Measurements from ENCODE around the gene NDUFA8. TPM values are rescaled to one million over a fixed set of nuclear protein-coding genes. Genes with fewer than 3 reads are reported as not detected.

Gene NDUFA8
- 10 to 100 TPM; 52.3 to 67.7 (median 56.4) TPM for polyA plus RNA-seq (ENCODE audit: insufficient read length in 10 of 10)
- long read RNA-seq, donor 1, transcript NDUFA8-201 (4 exons, 844 nt) = major isoform, 34 of 49 reads
- long read RNA-seq, donor 1, partial matches to known transcripts = 15 of 49 reads
- long read RNA-seq, donor 1, other reads (novel, unspliced or antisense) = 0 of 49 reads
- long read RNA-seq, donor 2, transcript NDUFA8-201 (4 exons, 844 nt) = major isoform, 43 of 66 reads
- long read RNA-seq, donor 2, partial matches to known transcripts = 23 of 66 reads
- long read RNA-seq, donor 2, other reads (novel, unspliced or antisense) = 0 of 66 reads
- long read RNA-seq, donor 3 = 0 reads
- long read RNA-seq, donor 4, transcript NDUFA8-201 (4 exons, 844 nt) = major isoform, 45 of 55 reads
- long read RNA-seq, donor 4, partial matches to known transcripts = 10 of 55 reads
- long read RNA-seq, donor 4, other reads (novel, unspliced or antisense) = 0 of 55 reads
- long read RNA-seq, donor 5, transcript NDUFA8-201 (4 exons, 844 nt) = major isoform, 61 of 69 reads
- long read RNA-seq, donor 5, partial matches to known transcripts = 8 of 69 reads
- long read RNA-seq, donor 5, other reads (novel, unspliced or antisense) = 0 of 69 reads
- long read RNA-seq, donor 6, transcript NDUFA8-201 (4 exons, 844 nt) = major isoform, 66 of 86 reads
- long read RNA-seq, donor 6, partial matches to known transcripts = 20 of 86 reads
- long read RNA-seq, donor 6, other reads (novel, unspliced or antisense) = 0 of 86 reads
- long read RNA-seq, donor 7, transcript NDUFA8-201 (4 exons, 844 nt) = major isoform, 38 of 38 reads
- long read RNA-seq, donor 7, partial matches to known transcripts = 0 of 38 reads
- long read RNA-seq, donor 7, other reads (novel, unspliced or antisense) = 0 of 38 reads
- long read RNA-seq, donor 8, transcript NDUFA8-201 (4 exons, 844 nt) = major isoform, 47 of 66 reads
- long read RNA-seq, donor 8, partial matches to known transcripts = 19 of 66 reads
- long read RNA-seq, donor 8, other reads (novel, unspliced or antisense) = 0 of 66 reads
- long read RNA-seq, donor 9, partial matches to known transcripts = 0 of 4 reads
- long read RNA-seq, donor 9, other reads (novel, unspliced or antisense) = 0 of 4 reads

DNA sequence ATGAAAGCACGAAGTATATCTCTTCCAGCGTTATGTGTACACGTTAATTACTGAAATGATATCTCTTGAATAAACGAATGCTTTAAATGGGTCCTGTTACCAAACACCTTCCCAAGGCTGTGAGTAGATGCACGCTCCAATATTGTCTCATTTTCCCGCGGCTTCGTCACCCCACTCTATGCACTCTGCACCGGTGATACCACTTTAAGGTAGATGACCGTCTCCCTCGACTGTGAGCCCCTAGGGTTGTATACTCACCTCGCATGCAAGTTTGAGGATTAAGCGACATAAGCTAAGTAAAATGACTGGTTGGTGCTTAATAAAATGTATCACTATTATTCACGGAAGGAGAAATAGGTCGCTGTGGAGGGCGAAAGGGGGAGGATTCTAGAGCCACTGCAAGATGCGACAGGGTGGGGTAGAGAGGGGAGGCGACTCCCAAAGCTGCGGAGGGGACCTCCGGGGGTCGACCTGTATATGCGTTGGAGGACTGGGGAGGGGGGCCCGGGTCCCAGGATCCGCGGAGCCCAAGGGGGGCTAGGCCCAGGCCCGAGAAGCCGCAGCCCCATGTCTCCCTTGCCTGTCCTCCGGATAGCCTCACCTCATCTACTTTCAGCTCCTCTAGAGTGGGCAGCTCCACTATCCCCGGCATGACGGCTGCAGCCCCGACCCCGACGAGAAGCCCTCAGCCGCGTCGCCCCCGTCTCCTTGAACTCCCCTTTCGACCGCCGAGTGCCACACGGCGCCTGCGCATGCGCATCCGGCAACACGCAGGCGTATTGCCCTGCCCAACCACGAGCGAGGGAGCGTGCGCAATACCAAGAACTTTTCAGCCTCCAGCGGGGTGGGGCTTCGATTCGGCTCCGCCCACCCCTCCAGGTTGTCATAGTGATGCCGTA lies at the start of gene NDUFA8, which contains the start of gene MORN5:
Gene NDUFA8 (minus strand): TSS at position 754 of the 899 bp plus-strand sequence. CDS start 102 bp downstream, at position 652.
Gene MORN5 (plus strand): TSS at position 883 of the 899 bp plus-strand sequence. CDS start 65 bp downstream, outside the sequence.
- DNase-seq = peak; percentile 94 to 98 (median 98)

GRCh38 chr9:122207096-122207495 lies 47.5 kb upstream of the NDUFA8 start:
- DNase-seq = no peak

DNA sequence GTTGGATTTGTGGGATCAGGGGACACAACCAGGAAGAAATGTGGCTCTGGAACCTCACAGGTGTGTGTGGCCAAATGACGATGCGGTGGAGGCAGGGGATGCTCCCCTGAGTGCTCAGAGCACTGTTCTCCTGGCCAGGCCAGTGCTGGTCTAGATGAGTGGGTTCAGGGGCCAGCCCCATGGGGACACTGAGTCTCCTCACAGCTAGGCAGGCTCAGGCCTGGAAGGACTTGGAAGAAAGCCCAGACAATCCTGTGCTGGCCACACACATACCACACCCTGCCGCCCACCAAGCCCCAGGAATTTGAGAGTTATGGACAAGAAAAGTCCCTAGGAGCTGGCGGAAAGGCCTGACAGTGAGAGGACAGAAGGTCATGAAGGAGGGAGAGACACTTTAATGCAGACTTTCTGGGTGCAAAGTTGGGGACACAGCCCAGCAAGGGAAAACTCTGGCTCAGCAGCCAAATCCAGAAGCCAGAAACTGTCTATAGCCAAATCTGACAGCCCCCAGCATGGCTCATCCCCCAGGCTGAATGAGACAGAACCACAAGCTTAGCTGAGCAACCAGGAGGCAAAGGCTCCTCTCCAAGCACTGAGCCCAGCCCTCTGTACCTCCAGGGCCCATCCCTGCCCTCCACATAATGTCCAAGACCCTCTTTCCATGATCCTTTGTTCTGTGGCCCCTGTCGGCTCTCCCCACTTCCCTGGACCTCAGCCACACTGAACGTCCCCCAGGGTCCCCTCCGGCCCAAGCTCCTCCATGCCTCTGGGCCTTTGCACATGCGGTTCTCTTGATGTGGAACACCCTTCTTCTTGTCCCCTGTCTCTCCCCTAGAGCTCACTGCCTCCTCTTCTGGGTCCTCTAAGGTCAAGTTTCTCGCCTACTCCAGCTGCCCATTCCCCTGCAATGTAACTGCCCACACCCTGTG lies 46.8 kb upstream of the NDUFA8 start:
- peak in 2 of 3 donors; percentile 50 to 52 for DNase-seq

GRCh38 chr9:122205176-122205575 lies 45.6 kb upstream of the NDUFA8 start:
- no peak for DNase-seq

DNA sequence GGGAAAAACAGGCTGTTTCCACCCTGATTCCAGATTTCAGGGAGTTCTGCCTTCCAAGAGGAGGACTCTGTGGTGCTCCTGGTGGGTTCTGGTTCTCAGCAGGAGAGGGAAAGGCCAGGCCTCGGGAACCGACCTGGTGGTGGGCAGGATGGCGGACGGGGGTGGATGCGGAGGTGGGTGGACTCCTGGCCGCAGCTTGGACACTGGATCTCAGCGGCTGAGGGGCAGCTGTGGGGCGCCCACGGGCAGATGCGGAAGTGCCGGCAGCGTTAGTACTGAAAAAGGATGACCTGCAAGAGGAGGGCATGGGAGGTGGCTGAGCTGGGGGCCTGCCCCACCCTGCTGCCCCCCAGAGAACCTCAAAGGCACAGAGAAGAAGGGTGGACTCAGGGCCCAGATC lies 44.9 kb upstream of the NDUFA8 start:
- DNase-seq = no peak

DNA sequence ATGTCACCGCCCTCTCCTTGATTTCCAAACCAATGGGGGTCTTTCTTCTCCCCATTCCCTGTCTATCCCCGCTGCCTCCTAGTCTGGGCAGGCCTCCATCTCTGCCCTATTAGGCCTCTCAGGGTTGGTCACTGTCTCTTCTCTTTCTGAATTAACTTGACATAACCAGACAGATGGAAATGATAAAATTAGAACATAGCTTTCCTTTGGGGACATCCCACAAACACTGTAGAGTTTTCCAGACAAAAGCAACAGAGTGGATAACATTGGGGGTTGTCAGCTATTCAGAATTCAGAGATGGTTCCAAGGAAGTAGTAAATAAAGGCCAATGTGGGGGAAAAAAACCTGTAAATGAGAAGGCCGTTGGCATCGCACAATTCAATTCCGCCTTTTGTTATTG lies 44.5 kb upstream of the NDUFA8 start:
- DNase-seq = peak in 1 of 3 donors; percentile 65

DNA sequence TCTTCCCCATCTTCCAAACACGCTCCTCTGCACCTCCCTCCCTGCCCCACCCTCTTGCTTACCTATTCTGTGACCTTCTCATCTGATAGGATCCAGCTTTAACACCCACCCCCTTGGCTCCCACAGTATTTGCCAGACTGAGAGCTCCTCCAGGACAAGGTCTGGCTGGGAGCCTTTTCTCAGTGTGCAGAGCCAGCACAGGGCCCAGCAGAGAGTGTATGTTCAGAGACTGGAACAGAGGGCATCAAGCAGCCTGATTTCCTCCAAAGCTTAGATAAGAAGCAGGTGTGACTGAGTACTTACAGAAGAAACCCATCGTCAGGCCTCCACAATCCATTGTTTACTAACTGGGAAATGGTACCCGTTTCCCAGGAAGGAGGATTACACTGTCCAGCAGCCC lies 42.5 kb upstream of the NDUFA8 start:
- no peak for DNase-seq

DNA sequence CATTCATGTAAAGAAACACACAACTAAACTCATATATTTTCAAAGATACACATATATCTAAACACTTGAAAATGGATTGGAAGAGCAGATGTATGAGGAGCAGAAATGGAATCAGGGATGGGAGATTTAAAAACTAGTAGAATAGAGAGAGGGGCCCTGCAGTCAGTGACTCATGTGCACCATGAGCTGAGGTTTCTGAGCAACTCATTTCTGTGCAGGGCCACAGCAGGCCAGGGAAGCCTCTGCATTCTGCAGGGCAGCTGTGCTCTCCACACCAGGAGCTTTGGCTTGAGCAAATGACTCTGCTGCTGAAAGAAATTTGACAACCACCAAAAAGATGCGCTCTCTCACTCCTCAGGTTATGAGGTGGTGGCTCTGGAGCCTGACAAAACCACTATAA lies 42.1 kb upstream of the NDUFA8 start:
- no peak for DNase-seq

- peak in 2 of 3 donors; percentile 46 to 61 for DNase-seq
Observed at GRCh38 chr9:122200960-122201595, 41.5 kb upstream of the NDUFA8 start.

GRCh38 chr9:122197882-122198281 lies 38.3 kb upstream of the NDUFA8 start:
- DNase-seq = no peak

DNA sequence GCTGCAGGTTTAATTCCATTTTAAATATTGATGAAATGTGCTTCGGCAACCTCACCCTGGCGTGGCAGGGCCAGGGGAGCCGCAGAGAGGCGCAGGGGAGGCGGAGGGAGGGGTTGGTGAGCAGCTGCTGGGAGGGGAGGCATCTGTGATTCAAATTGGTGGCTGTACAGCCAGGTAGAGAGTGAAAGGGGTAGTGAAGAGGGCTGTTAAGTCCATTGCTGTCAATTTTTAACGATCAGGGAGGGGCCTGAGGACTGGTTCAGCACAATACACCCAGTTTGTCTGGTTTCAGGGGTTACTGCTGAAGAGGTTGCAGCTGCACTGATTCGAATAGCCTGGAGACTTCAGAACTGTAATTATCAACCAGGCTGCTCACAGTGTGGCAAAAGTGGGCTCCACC lies 37.8 kb upstream of the NDUFA8 start:
- no peak for DNase-seq

GRCh38 chr9:122195875-122196274 lies 36.3 kb upstream of the NDUFA8 start:
- no peak for DNase-seq

- DNase-seq = no peak
Observed at GRCh38 chr9:122193651-122194050, 34.1 kb upstream of the NDUFA8 start.

- DNase-seq = no peak
Observed at GRCh38 chr9:122192914-122193525, 33.4 kb upstream of the NDUFA8 start.

DNA sequence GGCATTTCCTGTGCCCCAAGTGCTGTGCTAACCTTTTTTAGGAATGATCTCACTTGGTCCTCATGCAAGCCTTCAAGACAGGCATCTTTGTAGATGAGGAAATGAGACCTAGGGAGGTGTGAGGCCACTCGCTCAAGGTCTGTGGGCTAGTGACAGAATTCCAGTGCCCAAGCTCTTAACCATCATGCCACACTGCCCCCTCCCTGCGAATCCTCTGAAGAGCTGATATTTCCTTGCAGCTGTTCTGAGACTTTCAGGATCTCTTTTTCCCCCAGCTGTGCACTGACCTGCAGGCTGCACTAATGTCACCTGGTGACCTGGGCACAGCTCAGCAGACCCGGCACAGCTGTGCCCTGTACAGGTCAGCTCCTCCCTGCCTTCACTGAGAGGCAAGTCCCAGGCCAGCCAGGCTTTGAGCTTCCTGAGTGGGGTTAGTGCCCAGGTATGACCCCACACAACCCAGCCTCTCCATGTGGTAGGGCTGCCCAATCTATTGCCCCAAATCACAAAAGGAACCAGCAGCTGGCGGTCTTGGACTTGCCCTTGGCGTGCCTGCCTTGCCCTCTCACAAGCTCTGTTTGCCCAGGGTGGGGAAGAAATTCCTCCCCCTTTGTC lies 32.8 kb upstream of the NDUFA8 start:
- DNase-seq = no peak

- no peak for DNase-seq
Observed at GRCh38 chr9:122191584-122191983, 32.0 kb upstream of the NDUFA8 start.

DNA sequence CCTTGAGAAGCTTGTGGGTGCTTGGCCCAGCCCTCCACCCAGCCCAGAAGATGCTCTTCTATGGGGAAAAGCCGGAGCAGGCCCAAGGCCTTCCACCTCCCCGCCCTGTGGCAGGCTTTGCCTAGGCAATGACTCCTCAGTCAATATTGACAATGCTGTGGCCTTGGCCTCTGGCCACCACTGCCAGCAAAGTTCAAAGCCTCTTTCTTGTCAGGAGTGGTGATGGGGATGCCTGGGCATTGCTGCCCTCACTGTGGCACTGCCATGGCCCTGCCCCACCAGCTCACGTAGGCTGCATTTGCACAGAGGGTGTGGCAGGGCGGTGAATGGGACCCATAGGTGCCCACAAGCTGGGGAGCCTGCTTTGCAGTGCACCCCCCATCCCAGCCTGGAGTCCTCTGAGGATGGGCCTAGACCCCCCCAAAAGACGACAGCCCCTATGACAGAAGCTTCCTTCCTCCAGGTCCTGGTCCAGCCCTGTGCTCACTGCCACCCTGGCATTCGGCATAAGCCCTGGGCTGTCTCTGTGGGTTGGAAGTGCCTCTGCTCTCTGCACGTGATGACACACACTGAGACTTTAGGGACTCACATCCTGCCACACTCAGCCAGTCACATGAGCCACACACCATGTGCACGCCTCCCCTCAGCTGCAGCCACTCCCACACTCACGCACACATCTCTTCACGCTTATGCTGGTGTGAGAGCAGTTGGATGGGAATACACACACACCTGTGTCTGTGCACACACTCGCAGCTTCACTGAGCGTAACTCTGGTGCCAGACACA lies 31.2 kb upstream of the NDUFA8 start:
- no peak for DNase-seq

DNA sequence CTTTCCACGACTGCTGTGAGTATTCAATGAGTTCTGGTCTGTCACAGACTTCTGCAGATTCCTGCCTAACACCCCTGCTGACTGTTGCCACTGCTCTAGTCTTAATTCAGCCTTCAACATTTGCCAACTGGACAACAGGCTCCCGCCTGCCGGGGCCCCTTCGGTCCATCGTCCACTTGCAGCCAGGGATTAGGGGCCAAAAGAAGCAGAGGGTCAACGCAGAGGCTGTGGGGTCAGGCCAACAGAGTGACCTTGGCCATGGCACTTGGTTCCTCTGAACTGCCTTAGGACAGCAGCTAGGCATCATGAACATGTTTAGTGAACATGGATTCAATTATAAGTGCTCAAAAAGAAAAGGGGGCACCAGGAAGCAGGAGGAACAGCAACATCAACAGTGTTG lies 28.8 kb upstream of the NDUFA8 start:
- no peak for DNase-seq
